HepG2 (cell line): Measurements from ENCODE around the gene GDF15. TPM values are rescaled to one million over a fixed set of nuclear protein-coding genes. Genes with fewer than 3 reads are reported as not detected.

Experiments
- CBFB ChIP-seq: sonication (generic); formaldehyde crosslinking; IDR thresholded peaks from 2 replicates; pipeline ENCODE4 v1.4.0; 2020; ENCODE audit warnings: missing genetic modification reagents
- FOXO1 ChIP-seq: sonication (generic); formaldehyde crosslinking; IDR thresholded peaks from 2 replicates; pipeline ENCODE4 v1.4.0; 2020; ENCODE audit warnings: missing genetic modification reagents
- KLF9 ChIP-seq: IDR thresholded peaks from 2 replicates; pipeline ENCODE4 v1.6.1; 2016; ENCODE audit warnings: low read depth
- MED13 ChIP-seq: sonication (generic); formaldehyde crosslinking; IDR thresholded peaks from 2 replicates; pipeline ENCODE4 v1.5.0; 2020; ENCODE audit warnings: missing genetic modification reagents
- PCBP1 ChIP-seq: fragments of 200-400 bp; formaldehyde crosslinking; IDR thresholded peaks from 2 replicates; pipeline ENCODE4 v1.6.1; 2017; ENCODE audit warnings: mild to moderate bottlenecking, low read depth, low read length, borderline replicate concordance
- SIN3A ChIP-seq: IDR thresholded peaks from 2 replicates; pipeline ENCODE4 v1.6.1; 2011; ENCODE audit warnings: low read depth, mild to moderate bottlenecking, control low read depth, low read length, borderline replicate concordance
- SP1 ChIP-seq, 2 experiments: fragments of 450-650 bp in 1 of 2; sonication (generic) in 1 of 2; formaldehyde crosslinking in 1 of 2; IDR thresholded peaks; 2 replicates each; pipeline versions ENCODE4 v1.4.0 to v1.6.1; 2016 to 2020; ENCODE audit warnings: missing genetic modification reagents in 1 of 2
- SPEN ChIP-seq: sonication (generic); formaldehyde crosslinking; IDR thresholded peaks from 2 replicates; pipeline ENCODE4 v1.5.1; 2020; ENCODE audit warnings: low read depth, mild to moderate bottlenecking, missing genetic modification reagents
- TCF7 ChIP-seq: sonication (generic); IDR thresholded peaks from 2 replicates; pipeline ENCODE4 v1.6.1; 2016; ENCODE audit warnings: antibody characterized with exemption, low read depth
- THAP11 ChIP-seq: IDR thresholded peaks from 2 replicates; pipeline ENCODE4 v1.6.1; 2016; ENCODE audit warnings: missing biosample characterization, missing genetic modification reagents
- ZNF326 ChIP-seq: sonication (generic); formaldehyde crosslinking; IDR thresholded peaks from 2 replicates; pipeline ENCODE4 v1.4.0; 2020; ENCODE audit warnings: missing genetic modification reagents, borderline replicate concordance
- ZNF33B ChIP-seq: sonication (generic); formaldehyde crosslinking; IDR thresholded peaks from 2 replicates; pipeline ENCODE4 v1.5.1; 2020; ENCODE audit warnings: mild to moderate bottlenecking, missing genetic modification reagents
- ZNF768 ChIP-seq: sonication (generic); formaldehyde crosslinking; IDR thresholded peaks from 2 replicates; pipeline ENCODE4 v1.4.0; 2020; ENCODE audit warnings: missing genetic modification reagents
- ZNF883 ChIP-seq: sonication (generic); formaldehyde crosslinking; IDR thresholded peaks from 2 replicates; pipeline ENCODE4 v1.5.1; 2020; ENCODE audit warnings: mild to moderate bottlenecking, missing genetic modification reagents; ENCODE audit errors: not compliant biosample characterization
- polyA plus RNA-seq, 8 experiments: library from polyadenylated mRNA; depleted of rRNA in 3 of 8; stranded (reverse) in 7 of 8; unstranded in 1 of 8; fragments of >200 nt; fragmentation: Illumina TruSeq in 4 of 8; extraction: Trizol in 4 of 8; gene quantifications; 2 replicates each; pipeline versions ENCODE4 v1.2.1 to v1.2.3, GENCODE V29; 2011 to 2016; ENCODE audit warnings: low read depth in 4 of 8, missing spikeins in 1 of 8, mixed read lengths in 1 of 8; ENCODE audit not compliant: insufficient read depth in 1 of 8
- total RNA-seq, 5 experiments: library from RNA; depleted of rRNA; stranded (reverse); fragments of >200 nt; fragmentation: Illumina TruSeq; extraction: Trizol; gene quantifications; 2 replicates each; pipeline ENCODE4 v1.2.3, GENCODE V29; 2016; ENCODE audit warnings: low read depth in 1 of 5
- TF ChIP-seq, protein P1 (sequence below): sonication (generic); formaldehyde crosslinking; IDR thresholded peaks from 2 replicates; pipeline ENCODE4 v1.4.0; 2020; ENCODE audit warnings: missing genetic modification reagents
- TF ChIP-seq, protein P2 (sequence below): sonication (generic); formaldehyde crosslinking; IDR thresholded peaks from 2 replicates; pipeline ENCODE4 v1.5.1; 2020; ENCODE audit warnings: mild to moderate bottlenecking, missing genetic modification reagents, borderline replicate concordance
- TF ChIP-seq, protein P3 (sequence below): sonication (generic); formaldehyde crosslinking; IDR thresholded peaks from 2 replicates; pipeline ENCODE4 v1.8.1; 2023; ENCODE audit warnings: mild to moderate bottlenecking, moderate library complexity, missing genetic modification reagents
- TF ChIP-seq, protein P4 (sequence below): sonication (generic); formaldehyde crosslinking; IDR thresholded peaks from 2 replicates; pipeline ENCODE4 v1.4.0; 2020; ENCODE audit warnings: mild to moderate bottlenecking, missing genetic modification reagents
- TF ChIP-seq, protein P5 (sequence below): IDR thresholded peaks from 2 replicates; pipeline ENCODE4 v1.6.1; 2018; ENCODE audit warnings: missing genetic modification reagents, mild to moderate bottlenecking, missing compliant biosample characterization
- TF ChIP-seq, protein P6 (sequence below): sonication (generic); formaldehyde crosslinking; IDR thresholded peaks from 2 replicates; pipeline ENCODE4 v1.5.0; 2020; ENCODE audit warnings: missing genetic modification reagents, mild to moderate bottlenecking, borderline replicate concordance

The GDF15 gene
- total and polyA plus RNA-seq, 2 of the 13 experiments (the other 11 are each of a cell fraction or from before 2014, with no cell fraction given): 146 to 422 TPM

DNA sequence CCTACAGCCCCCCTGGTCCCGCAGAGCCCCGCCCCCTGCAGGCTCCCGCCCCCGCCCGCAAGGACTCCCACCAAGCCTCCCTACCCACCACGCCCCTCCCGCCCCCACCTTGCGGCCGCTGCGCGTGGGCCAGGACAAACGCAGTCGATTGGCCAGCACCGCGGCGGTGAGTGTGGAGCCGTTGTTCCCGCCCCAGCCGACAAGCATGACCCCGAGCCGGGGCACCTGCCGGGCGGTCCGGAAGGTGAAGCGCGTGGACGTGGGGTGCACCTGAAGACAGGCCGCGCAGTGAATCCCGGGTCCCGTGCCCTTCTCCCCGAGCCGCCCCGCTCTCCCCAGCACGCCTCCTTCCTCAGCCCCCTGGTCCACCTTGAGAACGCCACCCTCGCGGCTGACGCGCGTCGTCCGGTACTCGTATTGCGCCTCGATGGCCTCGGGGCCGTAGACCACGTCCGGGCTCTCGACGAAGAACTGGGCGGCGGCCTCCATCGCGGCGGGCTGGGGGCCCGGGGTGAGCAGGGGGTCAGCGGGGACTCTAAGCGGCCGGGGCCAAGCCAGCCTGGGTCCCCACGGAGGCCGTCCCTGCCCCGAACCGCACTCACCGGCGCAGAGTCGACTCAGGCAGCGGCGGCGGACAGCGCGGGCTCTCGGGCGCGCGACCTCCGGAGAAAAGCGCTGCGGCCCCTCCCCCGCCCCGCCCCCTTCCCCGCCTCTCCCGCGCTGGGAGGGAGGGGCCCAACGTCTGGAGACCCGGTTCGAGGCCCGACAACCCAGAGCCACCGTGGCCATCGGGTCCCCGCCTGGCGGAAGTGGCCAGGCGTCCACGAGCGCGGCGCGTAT lies 51.8 kb downstream of the GDF15 start, which contains the start of gene ISYNA1 (continued):
- TF ChIP-seq PCBP1 (no peak), CBFB (CRISPR knock-in tag) (0 out of 2 replicates have a peak, but pooled peaks have one; percentile 49), ZNF33B (CRISPR knock-in tag) (no peak), SIN3A (peak; percentile 25; the same call in 1 of the 2 replicates), TCF7 (no peak), FOXO1 (CRISPR knock-in tag) (no peak), KLF9 (CRISPR knock-in tag) (no peak), THAP11 (CRISPR knock-in tag) (peak; percentile 12; the same call in 1 of the 2 replicates), ZNF326 (no peak), MED13 (CRISPR knock-in tag) (0 out of 2 replicates have a peak, but pooled peaks have one; percentile 31), SP1 (IDR thresholded peaks at IDR 0.05) (no peak), SP1 (CRISPR knock-in tag; IDR thresholded peaks at IDR 0.05) (peak; percentile 56; the same call in 1 of the 2 replicates), ZNF883 (CRISPR knock-in tag) (peak; percentile 63), SPEN (CRISPR knock-in tag) (0 out of 2 replicates have a peak, but pooled peaks have one; percentile 7), ZNF768 (CRISPR knock-in tag) (0 out of 2 replicates have a peak, but pooled peaks have one; percentile 8)
- TF ChIP-seq, protein P1, sequence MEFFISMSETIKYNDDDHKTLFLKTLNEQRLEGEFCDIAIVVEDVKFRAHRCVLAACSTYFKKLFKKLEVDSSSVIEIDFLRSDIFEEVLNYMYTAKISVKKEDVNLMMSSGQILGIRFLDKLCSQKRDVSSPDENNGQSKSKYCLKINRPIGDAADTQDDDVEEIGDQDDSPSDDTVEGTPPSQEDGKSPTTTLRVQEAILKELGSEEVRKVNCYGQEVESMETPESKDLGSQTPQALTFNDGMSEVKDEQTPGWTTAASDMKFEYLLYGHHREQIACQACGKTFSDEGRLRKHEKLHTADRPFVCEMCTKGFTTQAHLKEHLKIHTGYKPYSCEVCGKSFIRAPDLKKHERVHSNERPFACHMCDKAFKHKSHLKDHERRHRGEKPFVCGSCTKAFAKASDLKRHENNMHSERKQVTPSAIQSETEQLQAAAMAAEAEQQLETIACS: peak; percentile 64; the same call in 1 of the 2 replicates
- TF ChIP-seq, protein P2, sequence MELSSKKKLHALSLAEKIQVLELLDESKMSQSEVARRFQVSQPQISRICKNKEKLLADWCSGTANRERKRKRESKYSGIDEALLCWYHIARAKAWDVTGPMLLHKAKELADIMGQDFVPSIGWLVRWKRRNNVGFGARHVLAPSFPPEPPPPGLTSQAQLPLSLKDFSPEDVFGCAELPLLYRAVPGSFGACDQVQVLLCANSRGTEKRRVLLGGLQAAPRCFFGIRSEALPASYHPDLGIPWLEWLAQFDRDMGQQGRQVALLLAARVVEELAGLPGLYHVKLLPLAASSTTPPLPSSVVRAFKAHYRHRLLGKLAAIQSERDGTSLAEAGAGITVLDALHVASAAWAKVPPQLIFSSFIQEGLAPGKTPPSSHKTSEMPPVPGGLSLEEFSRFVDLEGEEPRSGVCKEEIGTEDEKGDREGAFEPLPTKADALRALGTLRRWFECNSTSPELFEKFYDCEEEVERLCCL (CRISPR knock-in tag): no peak
- TF ChIP-seq, protein P3, sequence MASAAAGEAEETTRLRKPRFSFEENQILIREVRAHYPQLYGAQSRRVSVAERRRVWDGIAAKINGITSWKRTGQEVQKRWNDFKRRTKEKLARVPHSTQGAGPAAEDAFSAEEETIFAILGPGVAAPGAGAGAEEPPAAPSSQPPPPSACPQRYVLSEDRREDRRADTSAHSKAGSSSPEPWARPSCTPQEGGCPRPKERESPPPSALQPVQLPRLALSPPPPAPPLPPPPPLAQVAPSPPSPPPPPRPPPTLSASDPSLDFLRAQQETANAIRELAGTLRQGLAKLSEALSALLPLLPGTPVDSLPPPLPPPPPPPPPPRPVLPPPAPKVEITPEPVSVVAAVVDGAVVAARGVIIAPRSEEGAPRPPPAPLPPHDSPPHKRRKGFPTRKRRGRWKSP (CRISPR knock-in tag): peak; percentile 64; the same call in 1 of the 2 replicates
- TF ChIP-seq, protein P4, sequence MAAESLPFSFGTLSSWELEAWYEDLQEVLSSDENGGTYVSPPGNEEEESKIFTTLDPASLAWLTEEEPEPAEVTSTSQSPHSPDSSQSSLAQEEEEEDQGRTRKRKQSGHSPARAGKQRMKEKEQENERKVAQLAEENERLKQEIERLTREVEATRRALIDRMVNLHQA (CRISPR knock-in tag): no peak
- TF ChIP-seq, protein P5, sequence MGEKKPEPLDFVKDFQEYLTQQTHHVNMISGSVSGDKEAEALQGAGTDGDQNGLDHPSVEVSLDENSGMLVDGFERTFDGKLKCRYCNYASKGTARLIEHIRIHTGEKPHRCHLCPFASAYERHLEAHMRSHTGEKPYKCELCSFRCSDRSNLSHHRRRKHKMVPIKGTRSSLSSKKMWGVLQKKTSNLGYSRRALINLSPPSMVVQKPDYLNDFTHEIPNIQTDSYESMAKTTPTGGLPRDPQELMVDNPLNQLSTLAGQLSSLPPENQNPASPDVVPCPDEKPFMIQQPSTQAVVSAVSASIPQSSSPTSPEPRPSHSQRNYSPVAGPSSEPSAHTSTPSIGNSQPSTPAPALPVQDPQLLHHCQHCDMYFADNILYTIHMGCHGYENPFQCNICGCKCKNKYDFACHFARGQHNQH (CRISPR knock-in tag): no peak
- TF ChIP-seq, protein P6, sequence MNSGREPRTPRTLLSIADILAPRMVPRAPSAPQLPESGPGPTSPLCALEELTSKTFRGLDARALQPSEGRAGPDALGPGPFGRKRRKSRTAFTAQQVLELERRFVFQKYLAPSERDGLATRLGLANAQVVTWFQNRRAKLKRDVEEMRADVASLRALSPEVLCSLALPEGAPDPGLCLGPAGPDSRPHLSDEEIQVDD: 0 out of 2 replicates have a peak, but pooled peaks have one; percentile 19
